H1 (cell line): ENCODE data around the gene HDAC6. TPM values are rescaled to one million over a fixed set of nuclear protein-coding genes. Genes with fewer than 3 reads are reported as not detected.

Experiments used
- CTCF ChIA-PET: fragments of 300-600 bp; sonication (Branson Sonifier 250); formaldehyde crosslinking; loops from one replicate; lab custom pipeline; 2021; ENCODE audit not compliant: partially characterized antibody; lab: Charles Lee
- POLR2A ChIA-PET: fragments of 300-600 bp; sonication (Branson Sonifier 250); formaldehyde crosslinking; loops from one replicate; lab custom pipeline; 2021; ENCODE audit warnings: inconsistent platforms; ENCODE audit not compliant: partially characterized antibody; lab: Charles Lee
- DNase-seq, 2 experiments: peaks; one replicate each; pipeline versions ENCODE4 v3.0.0 to v3.0.0-alpha.2; 2010 to 2022; ENCODE audit warnings: low spot score in 2 of 2, low read depth in 1 of 2, mixed read lengths in 1 of 2
- FAIRE-seq: peaks from 2 replicates; lab custom pipeline; 2011; peaks lifted over from hg19 to GRCh38; lab: Jason Lieb, UNC
- H2AFZ ChIP-seq: 2 replicates; pipeline ENCODE4 v1.8.1; 2012; ENCODE audit warnings: low read length, inconsistent platforms
- H2AK5ac ChIP-seq: 2 replicates; pipeline ENCODE4 v1.6.1; 2013; ENCODE audit warnings: low read depth, low read length
- H2BK120ac ChIP-seq: replicated peaks from 2 replicates; pipeline ENCODE3; 2013; ENCODE audit warnings: low read depth, low read length, inconsistent platforms
- H2BK12ac ChIP-seq: 2 replicates; pipeline ENCODE4 v1.6.1; 2013; ENCODE audit warnings: low read depth, low read length
- H2BK15ac ChIP-seq: 2 replicates; pipeline ENCODE4 v1.6.1; 2013; ENCODE audit warnings: low read length
- H2BK20ac ChIP-seq: 2 replicates; pipeline ENCODE4 v1.6.1; 2013; ENCODE audit warnings: low read length
- H2BK5ac ChIP-seq: 2 replicates; pipeline ENCODE4 v1.6.1; 2013; ENCODE audit warnings: low read depth, low read length
- H3K14ac ChIP-seq: 2 replicates; pipeline ENCODE4 v1.6.1; 2013; ENCODE audit warnings: inconsistent platforms; ENCODE audit not compliant: insufficient read length
- H3K18ac ChIP-seq: 2 replicates; pipeline ENCODE4 v1.6.1; 2013; ENCODE audit warnings: low read length; ENCODE audit errors: extremely low read depth
- H3K23ac ChIP-seq: 2 replicates; pipeline ENCODE4 v1.6.1; 2013; ENCODE audit warnings: inconsistent platforms; ENCODE audit not compliant: insufficient read length
- H3K23me2 ChIP-seq: 2 replicates; pipeline ENCODE4 v1.6.1; 2013; ENCODE audit warnings: low read depth, low read length
- H3K27ac ChIP-seq: 2 replicates; pipeline ENCODE4 v1.6.1; 2011; ENCODE audit warnings: low read depth, low read length, inconsistent platforms
- H3K27me3 ChIP-seq, 4 experiments: replicated peaks in 1 of 4; 1 replicate in 1 of 4; 2 replicates in 3 of 4; pipeline versions ENCODE4 v1.6.1 to v1.8.1; 2011 to 2013; ENCODE audit warnings: low read length in 3 of 4, mild to moderate bottlenecking in 3 of 4, inconsistent platforms in 2 of 4, mixed read lengths in 2 of 4, moderate library complexity in 1 of 4; ENCODE audit not compliant: control insufficient read depth in 3 of 4, insufficient read depth in 3 of 4; ENCODE audit errors: extremely low read depth in 1 of 4
- H3K36me3 ChIP-seq, 4 experiments: 2 replicates each; pipeline versions ENCODE4 v1.6.1 to v1.8.1; 2011 to 2013; ENCODE audit warnings: mild to moderate bottlenecking in 4 of 4, low read length in 3 of 4, moderate library complexity in 2 of 4, control low read depth in 1 of 4, inconsistent platforms in 1 of 4; ENCODE audit not compliant: insufficient read depth in 4 of 4, control insufficient read depth in 2 of 4
- H3K4ac ChIP-seq: replicated peaks from 2 replicates; pipeline ENCODE3; 2013; ENCODE audit warnings: low read length, low read depth, mixed read lengths, inconsistent platforms; ENCODE audit not compliant: insufficient read length
- H3K4me1 ChIP-seq, 4 experiments: replicated peaks in 1 of 4; 1 replicate in 1 of 4; 2 replicates in 3 of 4; pipeline versions ENCODE4 v1.6.1 to v1.8.1; 2011 to 2013; ENCODE audit warnings: low read length in 3 of 4, inconsistent platforms in 2 of 4, mixed read lengths in 1 of 4; ENCODE audit not compliant: insufficient read depth in 4 of 4, control insufficient read depth in 3 of 4
- H3K4me2 ChIP-seq, 2 experiments: 2 replicates each; pipeline versions ENCODE4 v1.6.1 to v1.8.1; 2011 to 2013; ENCODE audit warnings: low read depth in 2 of 2, low read length in 2 of 2, control low read depth in 1 of 2, inconsistent platforms in 1 of 2, mild to moderate bottlenecking in 1 of 2; ENCODE audit not compliant: insufficient read depth in 1 of 2
- H3K4me3 ChIP-seq, 4 experiments: fragments of 200-600, 300-600 bp in 1 of 4; sonication (generic), shearing (Covaris generic), sonication (Bioruptor Twin) in 1 of 4; 2 replicates each; pipeline versions ENCODE4 v1.5.1 to v1.8.1; 2011 to 2016; ENCODE audit warnings: low read length in 4 of 4, low read depth in 3 of 4, control low read depth in 2 of 4, inconsistent platforms in 2 of 4, mild to moderate bottlenecking in 2 of 4, mixed read lengths in 1 of 4, moderate library complexity in 1 of 4; ENCODE audit not compliant: insufficient read depth in 2 of 4; ENCODE audit errors: extremely low read depth in 1 of 4
- H3K56ac ChIP-seq: replicated peaks from 2 replicates; pipeline ENCODE3; 2013; ENCODE audit warnings: low read depth, mild to moderate bottlenecking, mixed read lengths, low read length, inconsistent platforms; ENCODE audit not compliant: insufficient read length
- H3K79me1 ChIP-seq: 2 replicates; pipeline ENCODE4 v1.6.1; 2013; ENCODE audit warnings: low read depth, low read length, control low read depth
- H3K79me2 ChIP-seq, 2 experiments: 2 replicates each; pipeline versions ENCODE4 v1.6.1 to v1.8.1; 2012 to 2013; ENCODE audit warnings: low read length in 2 of 2, mild to moderate bottlenecking in 2 of 2, inconsistent platforms in 1 of 2; ENCODE audit not compliant: insufficient read depth in 2 of 2, control insufficient read depth in 1 of 2
- H3K9ac ChIP-seq, 4 experiments: replicated peaks in 1 of 4; 1 replicate in 1 of 4; 2 replicates in 3 of 4; pipeline versions ENCODE4 v1.6.1 to v1.8.1; 2011 to 2013; ENCODE audit warnings: low read depth in 3 of 4, low read length in 3 of 4, control low read depth in 2 of 4, mild to moderate bottlenecking in 2 of 4, moderate library complexity in 2 of 4, inconsistent platforms in 1 of 4; ENCODE audit errors: extremely low read depth in 1 of 4
- H3K9me3 ChIP-seq, 2 experiments: 2 replicates each; pipeline versions ENCODE4 v1.6.1 to v1.8.1; 2012 to 2013; ENCODE audit warnings: mild to moderate bottlenecking in 2 of 2, moderate library complexity in 2 of 2, control low read depth in 1 of 2, inconsistent platforms in 1 of 2, low read depth in 1 of 2, low read length in 1 of 2, mixed read lengths in 1 of 2; ENCODE audit not compliant: insufficient read depth in 2 of 2
- H4K20me1 ChIP-seq, 2 experiments: replicated peaks in 1 of 2; 2 replicates each; pipeline versions ENCODE3 to v1.8.1; 2011 to 2013; ENCODE audit warnings: inconsistent platforms in 2 of 2, low read length in 2 of 2, mild to moderate bottlenecking in 1 of 2; ENCODE audit not compliant: insufficient read depth in 2 of 2, control insufficient read depth in 1 of 2
- H4K5ac ChIP-seq: 2 replicates; pipeline ENCODE4 v1.6.1; 2013; ENCODE audit warnings: low read length, low read depth, mixed read lengths, inconsistent platforms; ENCODE audit not compliant: insufficient read length
- H4K8ac ChIP-seq: 2 replicates; pipeline ENCODE4 v1.8.0; 2013; ENCODE audit warnings: mild to moderate bottlenecking, moderate library complexity, low read length, inconsistent platforms; ENCODE audit not compliant: insufficient read depth; ENCODE audit errors: extremely low read depth
- H4K91ac ChIP-seq: replicated peaks from 2 replicates; pipeline ENCODE3; 2013; ENCODE audit warnings: low read length, mixed read lengths, inconsistent platforms; ENCODE audit not compliant: insufficient read length
- CBX5 ChIP-seq: fragments of 300-800, 300-1000 bp; sonication (generic); IDR thresholded peaks from 2 replicates; pipeline ENCODE4 v1.7.1; 2016; ENCODE audit warnings: antibody characterized with exemption, low read length, low read depth
- CBX8 ChIP-seq: fragments of 300-800, 300-1000 bp; sonication (generic); IDR thresholded peaks from 2 replicates; pipeline ENCODE4 v1.7.1; 2016; ENCODE audit warnings: low read depth, low read length, borderline replicate concordance
- CREB1 ChIP-seq: IDR thresholded peaks from 2 replicates; pipeline ENCODE4 v1.6.1; 2012; ENCODE audit warnings: inconsistent platforms
- EZH2 ChIP-seq: fragments of 200-600 bp; sonication (generic); IDR thresholded peaks from 2 replicates; pipeline ENCODE4 v1.7.1; 2012; ENCODE audit warnings: low read depth, mild to moderate bottlenecking, moderate library complexity, low read length, inconsistent platforms; ENCODE audit not compliant: severe bottlenecking
- KDM4A ChIP-seq: IDR thresholded peaks from one replicate; pipeline ENCODE4 v1.7.1; 2012; ENCODE audit warnings: low read depth, mild to moderate bottlenecking, moderate library complexity, low read length, inconsistent platforms; ENCODE audit not compliant: severe bottlenecking
- KDM5A ChIP-seq: fragments of 200-600 bp; IDR thresholded peaks from 2 replicates; pipeline ENCODE4 v1.7.1; 2012; ENCODE audit warnings: mild to moderate bottlenecking, low read length, inconsistent platforms, mixed read lengths
- NANOG ChIP-seq: IDR thresholded peaks from 2 replicates; pipeline ENCODE4 v1.6.1; 2011; ENCODE audit warnings: low read length, low read depth, mild to moderate bottlenecking, inconsistent platforms; ENCODE audit not compliant: insufficient read depth, poor library complexity, severe bottlenecking
- SP2 ChIP-seq: IDR thresholded peaks from 2 replicates; pipeline ENCODE4 v1.6.1; 2012; ENCODE audit warnings: mild to moderate bottlenecking, low read length, inconsistent platforms
- TAF7 ChIP-seq: optimal IDR thresholded peaks from 2 replicates; pipeline ENCODE3; 2011; ENCODE audit warnings: low read depth, mild to moderate bottlenecking, inconsistent platforms, low read length, moderate library complexity, borderline replicate concordance
- TEAD4 ChIP-seq: IDR thresholded peaks from 2 replicates; pipeline ENCODE4 v1.6.1; 2012; ENCODE audit warnings: low read depth, low read length, inconsistent platforms, mixed read lengths
- YY1 ChIP-seq: IDR thresholded peaks from 2 replicates; pipeline ENCODE4 v1.6.1; 2011; ENCODE audit warnings: low read depth, mild to moderate bottlenecking, low read length
- WGBS, 2 experiments: shearing (Covaris generic) in 1 of 2; methylation state at CpG; one replicate each; pipeline versions ENCODE4 v1.1.6 to v1.1.7; 2013 to 2015; ENCODE audit warnings: low lambda C conversion rate in 2 of 2, mixed read lengths in 2 of 2, inconsistent platforms in 1 of 2, low coverage in 1 of 2, missing lambda C conversion rate in 1 of 2; ENCODE audit not compliant: insufficient replicate concordance in 2 of 2, insufficient coverage in 1 of 2, insufficient read length in 1 of 2; ENCODE audit errors: extremely low coverage in 1 of 2, missing lambda C conversion rate in 1 of 2; 5-methylcytosine and 5-hydroxymethylcytosine counted together
- polyA plus RNA-seq, 7 experiments: library from polyadenylated mRNA; depleted of rRNA in 3 of 7; stranded (reverse) in 5 of 7; unstranded in 2 of 7; fragments of >200 nt in 5 of 7; fragments of 200-250 nt in 2 of 7; gene quantifications; 1 replicate in 5 of 7; 2 replicates in 1 of 7; 4 replicates in 1 of 7; pipeline versions ENCODE4 v1.2.1 to v1.2.3, GENCODE V29; 2011 to 2013; ENCODE audit warnings: missing spikeins in 2 of 7, mixed read lengths in 2 of 7
- total RNA-seq: library from RNA; stranded (reverse); fragmentation: NEBNext Ultra II Directional; extraction: Animal tissue kit (Norgen Biotek cat#: 25700); gene quantifications from 2 replicates; pipeline ENCODE4 v1.2.1, GENCODE V29; 2021
- TF ChIP-seq, protein P1 (sequence below): IDR thresholded peaks from 2 replicates; pipeline ENCODE4 v1.6.1; 2012; ENCODE audit warnings: low read length, inconsistent platforms

The HDAC6 gene
- total and polyA plus RNA-seq, 2 of the 8 experiments (the other 6 are each of a cell fraction or from before 2014, with no cell fraction given): 34.0 to 51.8 TPM

DNA sequence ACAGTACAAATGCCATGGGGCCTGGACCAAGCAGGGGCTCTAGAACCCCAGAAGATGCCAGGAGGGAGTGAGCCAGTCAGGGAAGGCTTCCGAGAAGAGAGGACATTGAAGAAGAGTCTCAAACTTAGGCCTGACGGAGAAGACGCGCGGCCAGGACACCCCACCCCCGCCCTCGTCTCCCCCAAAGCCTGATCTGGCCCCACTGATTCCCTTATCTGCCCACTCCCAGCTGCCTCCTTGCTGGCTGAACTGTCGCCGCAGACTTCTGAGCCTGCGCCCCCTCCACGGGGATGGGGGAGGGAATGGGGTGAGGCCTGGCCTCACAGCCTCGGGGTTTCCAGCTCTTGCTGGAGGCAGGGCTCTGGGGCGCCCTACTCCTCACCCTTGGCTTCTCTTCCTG lies 19.1 kb upstream of the HDAC6 start:
- Histone ChIP-seq H3K23ac (no peak overlapping the region), H4K8ac (no peak overlapping the region), H4K20me1 (no peaks in the 10 kb centered on the region), H2BK5ac (no peak overlapping the region), H3K23me2 (no peaks in the 10 kb centered on the region), H3K9me3 (no peaks in the 10 kb centered on the region), H3K79me2 (no peaks in the 10 kb centered on the region), H2AFZ (no peak overlapping the region), H2AK5ac (no peak overlapping the region), H2BK15ac (no peak overlapping the region), H3K4me3 (no peak overlapping the region), H3K27ac (no peak overlapping the region), H3K4ac (no peak overlapping the region), H2BK120ac (no peak overlapping the region), H4K5ac (no peak overlapping the region), H3K14ac (no peak overlapping the region)
- WGBS, 2 experiments: 75% methylated on average over 4 of the region's 13 CpGs; no CpG with 5 or more reads in 1 of the 2 experiments
- TF ChIP-seq EZH2 (no peak), NANOG (no peak), TEAD4 (no peak), SP2 (no peak), CREB1 (no peak), TAF7 (no peak), YY1 (no peak), CBX5 (no peak), KDM5A (no peak), KDM4A (no peak), CBX8 (no peak)
- TF ChIP-seq, protein P1, sequence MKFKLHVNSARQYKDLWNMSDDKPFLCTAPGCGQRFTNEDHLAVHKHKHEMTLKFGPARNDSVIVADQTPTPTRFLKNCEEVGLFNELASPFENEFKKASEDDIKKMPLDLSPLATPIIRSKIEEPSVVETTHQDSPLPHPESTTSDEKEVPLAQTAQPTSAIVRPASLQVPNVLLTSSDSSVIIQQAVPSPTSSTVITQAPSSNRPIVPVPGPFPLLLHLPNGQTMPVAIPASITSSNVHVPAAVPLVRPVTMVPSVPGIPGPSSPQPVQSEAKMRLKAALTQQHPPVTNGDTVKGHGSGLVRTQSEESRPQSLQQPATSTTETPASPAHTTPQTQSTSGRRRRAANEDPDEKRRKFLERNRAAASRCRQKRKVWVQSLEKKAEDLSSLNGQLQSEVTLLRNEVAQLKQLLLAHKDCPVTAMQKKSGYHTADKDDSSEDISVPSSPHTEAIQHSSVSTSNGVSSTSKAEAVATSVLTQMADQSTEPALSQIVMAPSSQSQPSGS: no peak
- TF ChIP-seq, all 59 proteins: peak for 0
- H2BK20ac ChIP-seq: no peak overlapping the region
- no peaks in the 10 kb centered on the region for H3K4me1 ChIP-seq
- no peaks in the 10 kb centered on the region for H3K27me3 ChIP-seq
- no peak overlapping the region for H3K56ac ChIP-seq
- no peak overlapping the region for H2BK12ac ChIP-seq
- H3K9ac ChIP-seq: no peak overlapping the region
- H3K36me3 ChIP-seq: no peaks in the 10 kb centered on the region
- POLR2A ChIA-PET: interaction anchor here (0.7 to 1.3 kb wide), 2 partner anchors 25 to 115 kb away, joined by 3 to 4 read pairs; partner anchors contain the start of genes PQBP1 and TIMM17B
- no peaks in the 10 kb centered on the region for H3K79me1 ChIP-seq
- CTCF ChIA-PET: interaction anchor here (0.6 kb wide), 1 partner anchor 129 kb away, joined by 3 read pairs; the partner anchor contains the start of gene SLC35A2
- no peak overlapping the region for H3K18ac ChIP-seq
- no peak overlapping the region for H3K4me2 ChIP-seq
- H4K91ac ChIP-seq: no peak overlapping the region
- DNase-seq: no peak
- no peak for FAIRE-seq
